Skeletal muscle tissue (tissue), 4 donors: ENCODE data around the gene NAV2. TPM values are rescaled to one million over a fixed set of nuclear protein-coding genes. Genes with fewer than 3 reads are reported as not detected.

Experiments used
- H3K27ac ChIP-seq: one replicate; pipeline ENCODE4 v1.7.0; 2013; ENCODE audit warnings: mild to moderate bottlenecking, low read depth, low read length, inconsistent platforms
- H3K27me3 ChIP-seq, 3 donors: one replicate each; pipeline ENCODE4 v1.7.0; 2013; ENCODE audit warnings: low read length in 3 of 3; ENCODE audit not compliant: control insufficient read depth in 3 of 3, insufficient read depth in 3 of 3
- H3K36me3 ChIP-seq, 3 donors: one replicate each; pipeline ENCODE4 v1.7.0; 2013; ENCODE audit warnings: low read length in 3 of 3; ENCODE audit not compliant: control insufficient read depth in 3 of 3, insufficient read depth in 3 of 3
- H3K4me1 ChIP-seq, 3 donors: one replicate each; pipeline ENCODE4 v1.7.0; 2013; ENCODE audit warnings: low read length in 3 of 3, mild to moderate bottlenecking in 3 of 3; ENCODE audit not compliant: control insufficient read depth in 3 of 3, insufficient read depth in 3 of 3
- H3K4me3 ChIP-seq, 3 donors: one replicate each; pipeline ENCODE4 v1.7.0; 2013; ENCODE audit warnings: low read length in 3 of 3
- H3K9ac ChIP-seq, 3 donors: one replicate each; pipeline ENCODE4 v1.7.0; 2013; ENCODE audit warnings: low read length in 3 of 3, mild to moderate bottlenecking in 3 of 3, moderate library complexity in 2 of 3, low read depth in 1 of 3
- H3K9me3 ChIP-seq, 3 donors: one replicate each; pipeline ENCODE4 v1.7.0; 2013; ENCODE audit warnings: low read length in 3 of 3; ENCODE audit not compliant: control insufficient read depth in 3 of 3
- total RNA-seq: library from RNA; depleted of rRNA; stranded (reverse); fragments of >200 nt; gene quantifications from one replicate; pipeline ENCODE4 v1.2.3, GENCODE V29; 2014
- donor health status: Osteomylitis.

The NAV2 gene
- total RNA-seq, 1 donor from 2014 or later, result 43.3 TPM

DNA sequence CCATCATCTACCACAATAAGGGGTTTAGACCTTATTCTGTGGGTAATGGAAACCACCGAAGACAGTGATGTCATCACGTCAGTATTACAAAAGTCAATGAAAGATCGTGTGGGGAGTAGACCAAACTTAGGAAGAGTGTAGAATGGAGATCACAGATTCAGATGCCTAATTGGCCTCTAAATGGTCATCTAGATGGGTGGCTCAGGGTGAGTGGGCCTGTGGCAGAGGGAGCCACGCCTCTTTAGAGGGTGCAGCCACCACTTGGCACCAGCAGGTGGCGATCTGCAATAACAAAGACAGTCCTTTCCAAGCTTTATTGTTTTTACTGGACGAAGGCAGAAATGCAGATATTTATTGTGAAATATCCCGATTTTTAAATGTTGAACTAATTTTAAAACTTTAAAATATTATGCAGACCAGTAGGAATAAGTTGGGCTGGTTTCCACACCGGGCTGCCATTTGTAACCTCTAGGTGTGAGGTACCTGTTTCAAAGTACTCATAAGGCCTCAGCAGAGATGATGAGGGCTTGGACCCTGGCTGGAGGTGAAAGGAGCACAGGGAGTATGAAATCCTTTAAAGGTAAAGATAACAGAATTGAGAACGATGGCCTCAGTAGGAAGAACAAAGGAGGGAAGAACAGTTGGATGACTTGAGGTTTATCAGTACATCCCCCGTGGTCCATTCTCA, 225.7 kb downstream of the NAV2 start:
- Histone ChIP-seq H3K9me3 (no peaks in the 10 kb centered on the region), H3K36me3 (peaks cover 6 to 17% (median 11%) of the 10 kb centered on the region in 3 donors), H3K27ac (no peak overlapping the region), H3K9ac (no peak overlapping the region), H3K27me3 (no peaks in the 10 kb centered on the region), H3K4me1 (peaks cover 0 to 3% (median 0%) of the 10 kb centered on the region in 3 donors), H3K4me3 (no peak overlapping the region)

GRCh38 chr11:19938866-19939265, 226.2 kb downstream of the NAV2 start:
- Histone ChIP-seq H3K4me3 (no peak overlapping the region), H3K9ac (no peak overlapping the region), H3K27me3 (no peaks in the 10 kb centered on the region), H3K36me3 (peaks cover 2 to 17% (median 7%) of the 10 kb centered on the region in 3 donors), H3K4me1 (peaks cover 0 to 3% (median 0%) of the 10 kb centered on the region in 3 donors), H3K27ac (no peak overlapping the region), H3K9me3 (no peaks in the 10 kb centered on the region)

- Histone ChIP-seq H3K27ac (no peak overlapping the region), H3K9me3 (no peaks in the 10 kb centered on the region), H3K27me3 (no peaks in the 10 kb centered on the region), H3K36me3 (peaks cover 0 to 13% (median 2%) of the 10 kb centered on the region in 3 donors), H3K9ac (no peak overlapping the region), H3K4me1 (peaks cover 0 to 3% (median 0%) of the 10 kb centered on the region in 3 donors), H3K4me3 (no peak overlapping the region)
Measured at GRCh38 chr11:19939415-19939929, 226.8 kb downstream of the NAV2 start.

- H3K36me3 ChIP-seq, result peaks cover 0 to 8% (median 2%) of the 10 kb centered on the region in 3 donors
- no peak overlapping the region for H3K9ac ChIP-seq
- H3K27ac ChIP-seq, result no peak overlapping the region
- no peaks in the 10 kb centered on the region for H3K27me3 ChIP-seq
- H3K4me3 ChIP-seq, result no peak overlapping the region
- H3K4me1 ChIP-seq, result no peaks in the 10 kb centered on the region
- H3K9me3 ChIP-seq, result no peaks in the 10 kb centered on the region
Measured at GRCh38 chr11:19940831-19941230, 228.2 kb downstream of the NAV2 start.

DNA sequence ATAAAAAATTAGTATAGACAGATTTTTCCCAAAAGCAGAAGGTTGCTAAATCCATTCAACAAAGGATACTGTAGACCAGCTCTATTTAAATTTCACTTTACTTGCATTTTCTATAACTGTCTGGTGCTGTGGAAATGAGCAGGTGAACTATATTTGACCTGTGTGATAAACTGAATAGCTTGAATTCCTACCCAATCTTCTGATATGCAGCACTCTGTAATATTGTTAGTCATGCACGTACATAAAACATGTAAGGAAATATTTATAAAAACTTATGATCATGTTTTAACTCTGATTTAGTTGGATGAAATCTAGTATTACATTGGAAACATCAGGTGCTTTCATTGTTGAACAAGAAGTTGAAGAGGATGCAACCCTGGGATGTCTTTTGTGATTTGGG, 234.0 kb downstream of the NAV2 start:
- Histone ChIP-seq H3K4me3 (no peak overlapping the region), H3K36me3 (peaks cover 7 to 20% (median 8%) of the 10 kb centered on the region in 3 donors), H3K4me1 (peaks cover 0 to 2% (median 1%) of the 10 kb centered on the region in 3 donors), H3K9me3 (no peaks in the 10 kb centered on the region), H3K9ac (no peak overlapping the region), H3K27ac (no peak overlapping the region), H3K27me3 (no peaks in the 10 kb centered on the region)

GRCh38 chr11:19947537-19948114, 235.0 kb downstream of the NAV2 start:
- no peaks in the 10 kb centered on the region for H3K9me3 ChIP-seq
- H3K27me3 ChIP-seq, result no peaks in the 10 kb centered on the region
- peaks cover 0 to 9% (median 3%) of the 10 kb centered on the region in 3 donors for H3K4me1 ChIP-seq
- H3K9ac ChIP-seq, result no peak overlapping the region
- no peak overlapping the region for H3K4me3 ChIP-seq
- H3K27ac ChIP-seq, result no peak overlapping the region
- peaks cover 7 to 16% (median 8%) of the 10 kb centered on the region in 3 donors for H3K36me3 ChIP-seq

- H3K9me3 ChIP-seq, result no peaks in the 10 kb centered on the region
- peaks cover 7 to 16% (median 8%) of the 10 kb centered on the region in 3 donors for H3K36me3 ChIP-seq
- H3K4me1 ChIP-seq, result peaks cover 15 to 24% (median 16%) of the 10 kb centered on the region in 3 donors
- no peak overlapping the region for H3K9ac ChIP-seq
- H3K27me3 ChIP-seq, result no peaks in the 10 kb centered on the region
- no peak overlapping the region for H3K4me3 ChIP-seq
- H3K27ac ChIP-seq, result no peak overlapping the region
Measured at GRCh38 chr11:19949606-19950005, 237.0 kb downstream of the NAV2 start.

DNA sequence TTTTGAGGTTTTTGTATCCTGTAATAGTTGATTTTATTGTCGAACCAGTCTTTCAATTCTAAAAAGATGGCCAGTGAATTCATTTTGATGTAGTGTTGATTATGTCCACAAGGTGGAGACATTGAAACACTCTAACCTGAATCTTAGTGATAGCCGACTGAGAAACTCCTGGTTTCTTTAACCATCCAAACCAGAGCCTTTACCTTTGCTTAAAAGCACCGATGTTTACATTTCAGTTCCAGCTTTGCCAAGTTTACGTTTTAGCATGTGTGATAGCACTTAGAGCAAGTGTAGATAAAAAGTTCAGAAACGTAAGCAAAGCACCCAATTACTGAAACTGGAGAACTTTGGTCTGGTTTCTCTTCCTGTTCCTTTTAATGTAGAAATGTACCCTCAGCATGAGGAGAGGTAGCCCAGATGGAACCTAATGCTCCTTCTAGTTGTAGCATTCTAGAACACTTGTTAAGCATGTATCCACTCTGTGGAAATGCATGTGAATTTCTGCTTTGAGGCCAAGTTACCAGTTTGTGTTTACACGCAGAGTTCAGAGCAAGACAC, 239.0 kb downstream of the NAV2 start:
- H3K4me3 ChIP-seq, result no peak overlapping the region
- no peaks in the 10 kb centered on the region for H3K9me3 ChIP-seq
- no peaks in the 10 kb centered on the region for H3K27me3 ChIP-seq
- peaks cover 7 to 16% (median 8%) of the 10 kb centered on the region in 3 donors for H3K36me3 ChIP-seq
- no peak overlapping the region for H3K9ac ChIP-seq
- peaks cover 19 to 32% (median 21%) of the 10 kb centered on the region in 3 donors for H3K4me1 ChIP-seq
- H3K27ac ChIP-seq, result no peak overlapping the region

DNA sequence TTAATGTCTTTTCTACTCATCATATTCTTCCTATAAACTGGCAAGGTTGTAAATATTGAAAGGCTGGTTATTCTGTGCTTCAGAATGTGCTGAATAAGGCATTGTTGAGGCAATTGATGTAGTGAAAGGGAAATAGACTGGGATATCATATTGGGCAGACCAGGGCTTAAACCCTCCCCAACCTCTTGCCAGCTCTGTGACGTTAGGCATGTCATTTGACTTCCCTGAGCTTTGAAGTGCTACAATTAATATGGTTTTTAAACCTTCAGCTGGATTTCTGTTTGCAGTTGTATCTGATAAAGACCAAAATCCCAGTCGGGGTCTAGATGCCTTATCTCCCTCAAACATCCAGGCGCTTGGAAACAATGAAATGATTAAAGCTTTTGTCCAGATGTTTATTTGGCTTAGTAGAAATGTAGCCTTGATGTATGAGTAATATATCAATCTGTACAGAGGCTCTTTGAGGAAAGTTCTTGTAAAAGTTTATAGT, 239.5 kb downstream of the NAV2 start:
- no peak overlapping the region for H3K27ac ChIP-seq
- peaks cover 7 to 13% (median 8%) of the 10 kb centered on the region in 3 donors for H3K36me3 ChIP-seq
- H3K4me1 ChIP-seq, result peaks cover 19 to 32% (median 21%) of the 10 kb centered on the region in 3 donors
- no peak overlapping the region for H3K9ac ChIP-seq
- H3K9me3 ChIP-seq, result no peaks in the 10 kb centered on the region
- no peaks in the 10 kb centered on the region for H3K27me3 ChIP-seq
- no peak overlapping the region for H3K4me3 ChIP-seq

- Histone ChIP-seq H3K36me3 (peaks cover 7 to 13% (median 8%) of the 10 kb centered on the region in 3 donors), H3K27me3 (no peaks in the 10 kb centered on the region), H3K27ac (no peak overlapping the region), H3K4me3 (no peak overlapping the region), H3K9me3 (no peaks in the 10 kb centered on the region), H3K9ac (no peak overlapping the region), H3K4me1 (peaks cover 19 to 32% (median 21%) of the 10 kb centered on the region in 3 donors)
Measured at GRCh38 chr11:19952911-19953310, 240.3 kb downstream of the NAV2 start.
